ENCODE data around the gene ANXA4.

DNA sequence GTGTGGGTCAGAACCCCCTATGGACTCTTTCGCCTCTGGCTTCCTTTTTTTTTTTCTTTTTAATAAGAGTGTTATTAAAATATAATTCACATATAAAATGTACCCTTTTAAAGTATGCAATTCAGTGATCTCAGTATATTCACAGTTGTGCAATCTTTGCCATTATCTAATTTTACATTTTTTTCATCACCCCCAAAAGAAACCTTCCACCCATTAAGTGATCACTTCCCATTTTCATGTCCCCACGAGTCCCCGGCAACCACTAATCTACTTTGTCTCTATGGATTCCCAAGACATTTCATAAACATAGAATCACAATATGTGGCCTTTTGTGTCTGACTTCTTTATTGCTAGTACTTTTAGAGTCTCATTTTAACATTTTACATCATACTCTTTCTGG, 38.7 kb upstream of the ANXA4 start:
- TF ChIP-seq CTCF (IDR thresholded peaks at IDR 0.05) = no peak
- no peak for TF ChIP-seq EZH2 (IDR thresholded peaks at IDR 0.05)
